HG02678 (cell line): Measurements from ENCODE around the gene P2RX2.

Source experiments
- ATAC-seq: cut with Tn5 transposase; IDR thresholded peaks from one replicate; pipeline ENCODE4 v1.9.1; 2021; ENCODE audit warnings: mild to moderate bottlenecking, moderate library complexity; ENCODE audit not compliant: unreplicated experiment

The P2RX2 gene

DNA sequence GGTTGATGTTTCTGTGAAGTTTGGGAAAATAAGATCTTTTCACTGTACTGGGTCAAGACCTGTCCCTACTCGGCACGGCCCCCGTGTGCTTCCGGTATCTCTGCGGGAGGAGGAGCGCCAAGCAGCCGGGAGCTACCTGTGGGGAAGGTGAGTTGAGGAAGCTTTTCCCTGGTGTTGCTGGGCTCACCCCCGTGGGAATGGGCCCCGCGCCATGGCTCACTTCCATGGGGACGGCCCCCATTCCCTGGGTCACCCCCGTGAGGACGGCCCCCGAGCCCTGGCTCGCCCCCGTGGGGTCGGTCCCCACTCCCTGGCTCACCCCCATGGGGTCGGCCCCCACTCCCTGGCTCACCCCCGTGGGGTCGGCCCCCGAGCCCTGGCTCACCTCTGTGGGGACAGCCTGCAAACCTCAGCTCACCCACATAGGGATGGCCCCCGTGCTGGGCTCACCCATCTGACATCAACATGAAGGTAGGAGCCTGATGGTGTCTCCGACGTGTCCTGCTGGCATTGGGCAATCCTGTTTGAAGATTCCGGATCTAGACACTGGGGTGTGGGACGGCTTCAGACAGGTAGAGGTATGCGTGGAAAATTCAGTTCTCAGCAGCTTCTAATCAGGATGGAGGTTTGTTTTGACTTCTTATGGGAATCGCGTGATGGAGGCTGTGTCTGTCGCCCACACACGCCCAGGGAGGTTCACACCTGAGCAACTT is 17.2 kb upstream of the P2RX2 start:
- ATAC-seq: no peak

DNA sequence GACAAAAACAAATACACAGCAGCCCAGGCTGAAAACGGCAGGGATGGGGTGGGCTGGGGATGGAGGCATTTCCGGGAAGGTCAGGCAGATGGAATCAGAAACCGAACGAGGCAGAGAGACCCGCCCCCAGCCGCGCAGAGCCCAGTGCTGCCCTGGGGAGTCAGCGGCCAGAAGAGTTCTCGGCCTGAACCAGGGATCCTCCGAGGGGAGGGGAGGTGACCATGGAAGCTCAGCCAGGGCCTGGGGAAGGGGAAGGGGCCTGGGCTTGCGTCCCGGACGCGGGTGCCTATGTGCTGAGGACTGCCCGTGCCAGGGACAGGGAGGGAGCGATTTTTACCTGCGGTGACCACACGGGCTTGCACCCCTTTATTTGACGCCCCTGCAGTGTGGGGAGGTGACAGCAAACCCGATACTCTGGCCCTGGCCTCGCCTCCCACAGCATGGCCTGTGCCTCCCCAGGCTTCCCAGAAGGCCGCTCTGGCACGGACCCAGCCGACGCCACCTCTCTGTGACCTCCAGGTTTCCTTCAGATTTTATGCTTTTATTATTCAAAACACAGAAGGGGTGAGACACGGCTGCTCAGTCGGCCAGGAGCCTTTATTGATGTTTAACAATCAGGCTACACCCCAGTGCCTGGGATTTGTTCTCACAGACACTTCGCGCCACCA is 15.9 kb upstream of the P2RX2 start:
- ATAC-seq: no peak

GRCh38 chr12:132603240-132604150 is 15.1 kb upstream of the P2RX2 start:
- ATAC-seq: no peak

- ATAC-seq: no peak
Observed at GRCh38 chr12:132604151-132604618, 14.4 kb upstream of the P2RX2 start.

GRCh38 chr12:132604668-132605441 is 13.7 kb upstream of the P2RX2 start:
- no peak for ATAC-seq

DNA sequence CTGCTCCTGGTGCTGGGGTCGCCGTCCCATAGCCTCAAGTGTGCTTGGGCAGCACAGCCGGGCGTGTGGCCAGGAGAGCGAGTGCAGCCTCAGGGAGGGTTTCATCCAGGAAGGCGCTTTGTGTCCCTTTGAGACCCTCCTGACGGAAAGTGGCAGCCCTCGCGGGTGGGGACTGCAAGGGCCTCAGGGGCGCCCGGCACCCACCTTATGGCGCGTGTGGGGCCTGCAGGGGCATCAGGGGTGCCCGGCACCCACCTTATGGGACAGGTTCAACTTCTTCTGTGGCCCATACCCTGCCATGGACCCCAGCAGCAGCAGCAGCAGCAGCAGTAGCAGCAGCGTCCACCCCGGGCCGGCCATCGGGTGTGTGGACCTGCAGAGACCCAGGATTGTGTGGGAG is 12.7 kb upstream of the P2RX2 start:
- no peak for ATAC-seq

DNA sequence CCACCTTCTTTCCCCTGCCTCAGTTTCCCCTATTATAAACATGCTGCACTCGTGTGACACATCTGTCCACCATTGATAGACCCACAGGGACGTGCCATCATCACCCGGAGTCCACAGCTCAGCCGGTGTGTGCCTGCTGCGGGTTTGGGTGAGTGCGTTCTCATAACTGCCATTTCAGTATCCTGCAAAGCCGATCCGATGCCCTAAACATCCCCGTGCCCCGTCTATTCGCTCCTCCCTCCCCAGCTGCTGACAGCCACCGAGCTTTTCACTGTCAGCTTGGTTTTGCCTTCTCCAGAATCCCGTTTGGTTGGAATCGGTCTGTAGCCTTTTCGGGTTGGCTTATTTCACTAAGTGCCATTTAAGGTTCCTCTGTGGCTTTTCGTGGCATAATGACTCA is 12.1 kb upstream of the P2RX2 start:
- ATAC-seq: no peak

- no peak for ATAC-seq
Observed at GRCh38 chr12:132606927-132607326, 11.6 kb upstream of the P2RX2 start.

GRCh38 chr12:132608231-132609171 is 10.1 kb upstream of the P2RX2 start:
- ATAC-seq: no peak

DNA sequence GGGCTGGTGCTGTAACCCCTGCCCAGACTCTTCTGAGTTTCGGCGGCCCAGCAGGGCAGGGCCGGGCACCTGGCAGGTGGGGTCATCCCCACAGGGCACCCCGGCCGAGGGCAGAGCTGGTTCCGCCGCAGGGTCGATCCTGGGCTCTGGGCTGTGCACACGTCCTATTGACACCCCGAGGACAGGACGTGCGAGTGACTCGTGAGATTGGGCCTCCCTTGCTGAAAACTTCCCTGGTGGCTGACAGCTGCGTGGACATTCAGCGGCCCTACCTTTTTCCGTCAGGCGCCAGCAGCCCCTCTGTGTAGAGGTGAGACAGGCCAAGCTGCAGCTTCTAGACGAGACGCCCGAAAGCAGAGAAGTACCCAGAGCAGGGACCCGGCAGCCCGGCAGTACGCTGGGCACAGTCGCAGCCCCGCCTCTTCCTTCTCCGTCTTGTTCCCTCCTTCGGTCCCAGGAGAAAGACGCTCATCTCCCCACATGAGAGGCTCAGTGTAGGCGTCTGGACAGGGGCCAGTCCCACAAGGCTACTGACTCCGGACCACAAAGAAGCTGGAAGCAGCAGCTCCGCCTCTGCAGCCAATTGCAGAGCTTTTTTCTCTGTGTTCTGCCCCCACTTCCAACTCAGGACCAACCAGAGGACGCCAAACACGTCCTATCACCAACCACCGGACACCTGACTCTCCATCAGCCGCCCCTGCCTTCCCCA is 8.4 kb upstream of the P2RX2 start, which contains the start of gene LRCOL1:
TSS of gene LRCOL1 (minus strand) at position 532 of the 709 bp plus-strand sequence. CDS start 4,331 bp downstream, outside the sequence.
- ATAC-seq: no peak

DNA sequence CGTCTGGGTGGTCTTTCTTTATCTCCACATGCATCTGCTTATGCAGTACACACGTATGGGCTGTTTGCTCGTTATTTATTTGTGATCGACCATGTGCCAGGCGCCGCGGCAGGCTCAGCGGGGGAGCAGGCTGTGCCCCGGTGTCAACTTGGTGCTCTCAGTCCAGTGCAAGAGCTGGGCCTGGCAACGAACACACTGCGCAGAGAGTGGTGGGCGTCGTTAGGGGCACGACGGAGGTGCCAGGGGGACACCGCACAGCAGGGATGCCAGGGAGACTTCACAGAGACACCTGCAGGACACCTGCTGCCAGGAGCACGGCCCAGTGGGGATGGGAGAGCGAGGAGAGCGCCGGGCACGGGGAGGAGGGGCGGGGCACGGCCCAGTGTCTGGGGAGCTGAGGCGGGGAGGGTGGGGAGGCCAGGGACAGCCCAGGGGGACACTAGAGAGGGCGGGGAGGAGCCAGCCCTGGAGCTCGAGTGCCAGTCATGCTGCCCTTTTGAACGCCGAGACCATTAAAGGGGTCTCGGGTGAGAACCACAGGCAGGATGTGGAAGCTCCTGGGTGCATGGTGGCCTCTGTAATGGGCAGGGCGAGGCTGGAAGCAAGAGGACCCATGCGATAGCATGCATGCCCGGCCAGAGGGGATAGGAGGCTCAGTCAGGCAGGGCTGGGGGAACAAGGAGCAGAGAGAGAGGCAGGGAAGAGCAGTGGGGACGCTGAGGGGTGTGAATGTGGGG is 7.5 kb upstream of the P2RX2 start:
- ATAC-seq: no peak

GRCh38 chr12:132611620-132612019 is 7.0 kb upstream of the P2RX2 start:
- no peak for ATAC-seq

GRCh38 chr12:132614029-132614428 is 4.5 kb upstream of the P2RX2 start:
- ATAC-seq: no peak

DNA sequence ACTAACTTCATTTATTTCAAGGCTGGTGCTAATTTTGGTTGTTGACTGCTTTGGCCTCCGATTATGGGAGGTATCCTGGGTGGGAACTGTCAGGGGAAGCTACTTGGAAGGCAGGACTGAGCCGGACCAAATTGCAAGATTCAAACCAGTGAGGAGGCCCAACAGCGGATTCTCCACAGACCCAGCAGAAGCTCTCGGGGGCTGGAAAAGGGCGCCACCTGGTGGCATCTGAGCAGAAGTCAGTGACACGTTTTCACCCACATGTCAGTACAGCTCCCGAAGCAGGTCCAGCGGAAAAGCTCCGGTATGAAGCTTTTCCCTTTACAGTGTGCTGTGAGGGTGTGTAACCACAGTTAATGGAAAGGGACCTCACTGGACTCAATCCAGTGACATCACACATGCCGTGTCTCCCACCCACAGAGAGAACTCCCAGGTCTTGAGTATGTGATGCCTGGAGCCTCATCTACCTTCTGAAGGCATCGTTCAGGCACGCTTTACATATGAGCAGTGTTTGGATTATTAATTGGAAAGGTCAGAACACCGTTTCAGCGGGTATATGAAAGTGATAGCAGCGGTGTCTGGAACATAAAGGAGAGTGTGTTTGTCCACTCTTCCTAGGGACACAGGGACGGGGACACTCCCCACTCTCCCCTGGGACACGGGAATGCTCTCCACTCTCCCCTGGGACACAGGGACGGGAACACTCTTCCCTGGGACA is 3.6 kb upstream of the P2RX2 start:
- ATAC-seq: peak; percentile 47

GRCh38 chr12:132615579-132616038 is 3.0 kb upstream of the P2RX2 start:
- no peak for ATAC-seq

GRCh38 chr12:132617135-132617701 is 1.4 kb upstream of the P2RX2 start:
- no peak for ATAC-seq
